Subcutaneous adipose tissue (tissue), 4 donors: Measurements from ENCODE around the gene MCC. TPM values are rescaled to one million over a fixed set of nuclear protein-coding genes. Genes with fewer than 3 reads are reported as not detected.

Experiments used
- CTCF ChIP-seq: fragments of 450-650 bp; IDR thresholded peaks from one replicate; pipeline ENCODE4 v1.5.1; 2016; ENCODE audit warnings: low read depth, mild to moderate bottlenecking, control low read depth, antibody characterized with exemption, moderate library complexity
- total RNA-seq, 4 donors: library from RNA; depleted of rRNA; stranded (reverse); fragments of >200 nt; gene quantifications; one replicate each; pipeline ENCODE4 v1.1.0, GENCODE V29; 2016

The MCC gene
- total RNA-seq, 4 donors from 2014 or later: 15.0 to 57.3 (median 23.7) TPM

- TF ChIP-seq CTCF: no peak
These were observed 207.1 kb downstream of the MCC start for GRCh38 chr5:113281194-113281593.

GRCh38 chr5:113280541-113280940 is 207.7 kb downstream of the MCC start:
- no peak for TF ChIP-seq CTCF

GRCh38 chr5:113278976-113279375 is 209.3 kb downstream of the MCC start:
- TF ChIP-seq CTCF: no peak

- TF ChIP-seq CTCF: no peak
These were observed 211.8 kb downstream of the MCC start for GRCh38 chr5:113276493-113276892.

GRCh38 chr5:113276001-113276400 is 212.3 kb downstream of the MCC start:
- no peak for TF ChIP-seq CTCF

- TF ChIP-seq CTCF: no peak
These were observed 213.3 kb downstream of the MCC start for GRCh38 chr5:113274836-113275414.

GRCh38 chr5:113273948-113274347 is 214.3 kb downstream of the MCC start:
- TF ChIP-seq CTCF: no peak
